ENCODE data around the gene PRKCZ.

GRCh38 chr1:2172012-2172411 is 121.8 kb downstream of the PRKCZ start:
- TF ChIP-seq CTCF (conservative IDR thresholded peaks at IDR 0.05; ENCODE audit: low read length) (no peak), EZH2phosphoT487 (IDR thresholded peaks at IDR 0.05; ENCODE audit: borderline replicate concordance, low read depth, low read length) (no peak)
